Measurements from ENCODE around the gene MSL1.

MSL1 gene

DNA sequence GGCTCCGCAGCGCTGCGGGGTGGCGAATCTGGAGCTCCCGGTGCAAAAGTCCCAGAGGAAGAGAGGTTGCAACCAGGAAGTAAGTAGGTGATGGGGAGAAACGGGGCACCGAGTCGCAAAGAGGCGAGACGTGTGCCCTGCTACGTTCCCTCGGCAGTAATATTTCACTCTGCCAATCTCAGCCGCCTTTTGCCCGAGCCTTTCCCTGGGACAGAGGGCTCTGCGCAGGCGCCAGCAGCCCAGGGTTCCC is 21.4 kb upstream of the MSL1 start, which contains the start of gene NR1D1:
Gene NR1D1 (minus strand): TSS at position 171 of the 250 bp plus-strand sequence. CDS start 495 bp downstream, outside the sequence.
- H3K27ac ChIP-seq (ENCODE audit: low read length) = peak within 1 kb of the TSS; percentile 94
- H3K9me3 ChIP-seq (ENCODE audit: control insufficient read depth in 2 of 2, low read length in 2 of 2) = no peaks in the 10 kb centered on the region
- H3K9ac ChIP-seq (ENCODE audit: low read length in 2 of 2) = peak within 1 kb of the TSS; percentile 90 to 92
- no peaks in the 10 kb centered on the region for H3K27me3 ChIP-seq (ENCODE audit: control insufficient read depth in 1 of 2, insufficient read depth in 2 of 2, low read length in 2 of 2)
- H3K4me1 ChIP-seq (ENCODE audit: control insufficient read depth, insufficient read depth, low read length) = peaks cover 73% of the 10 kb centered on the region
- H3K4me3 ChIP-seq (ENCODE audit: low read length in 2 of 2) = peak within 1 kb of the TSS; percentile 99 to 100
- H3K36me3 ChIP-seq (ENCODE audit: control insufficient read depth in 2 of 2, insufficient read depth in 2 of 2, low read length in 2 of 2) = peaks cover 23 to 25% of the 10 kb centered on the region in 2 donors

DNA sequence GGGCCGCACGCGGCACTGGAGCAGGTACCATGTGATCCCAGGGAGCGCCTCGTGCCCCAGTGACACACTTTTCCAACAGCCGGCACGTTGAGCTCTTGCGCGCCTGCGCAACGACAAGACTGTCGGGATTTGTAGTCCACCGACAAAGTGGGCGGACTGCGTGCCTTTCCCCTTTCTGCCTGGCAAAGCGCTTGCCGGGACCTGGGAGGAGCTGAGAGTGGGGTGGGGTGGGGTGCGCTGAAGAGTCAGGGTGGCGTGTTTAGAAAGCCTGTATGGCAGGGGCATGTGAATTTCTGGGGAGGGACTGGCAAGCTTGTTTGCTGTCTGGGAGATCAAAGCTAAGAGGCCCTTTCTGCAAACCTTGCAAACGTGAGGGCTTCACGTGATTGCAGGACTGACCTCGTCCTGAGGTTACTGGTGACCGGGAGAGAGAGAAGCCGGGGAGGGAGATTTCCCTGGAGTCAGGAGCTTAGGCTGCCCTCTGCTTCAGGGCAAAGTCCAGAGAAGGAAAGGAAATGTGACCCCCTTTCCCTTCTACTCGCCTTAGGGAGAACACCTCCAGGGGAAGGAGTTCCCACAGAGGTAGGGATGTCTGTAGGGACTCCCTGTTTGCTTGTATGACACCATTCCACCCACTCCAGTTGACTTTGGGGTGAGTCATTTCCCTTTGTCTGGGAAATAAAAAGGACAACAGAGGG is 21.0 kb upstream of the MSL1 start:
- Histone ChIP-seq H3K36me3 (ENCODE audit: control insufficient read depth in 2 of 2, insufficient read depth in 2 of 2, low read length in 2 of 2) (peaks cover 18 to 22% of the 10 kb centered on the region in 2 donors), H3K27ac (ENCODE audit: low read length) (peak overlapping the region; percentile 94), H3K4me1 (ENCODE audit: control insufficient read depth, insufficient read depth, low read length) (peaks cover 74% of the 10 kb centered on the region), H3K9me3 (ENCODE audit: control insufficient read depth in 2 of 2, low read length in 2 of 2) (no peaks in the 10 kb centered on the region), H3K9ac (ENCODE audit: low read length in 2 of 2) (peak overlapping the region; percentile 62 to 69), H3K4me3 (ENCODE audit: low read length in 2 of 2) (peak overlapping the region; percentile 99 to 100), H3K27me3 (ENCODE audit: control insufficient read depth in 1 of 2, insufficient read depth in 2 of 2, low read length in 2 of 2) (no peaks in the 10 kb centered on the region)

DNA sequence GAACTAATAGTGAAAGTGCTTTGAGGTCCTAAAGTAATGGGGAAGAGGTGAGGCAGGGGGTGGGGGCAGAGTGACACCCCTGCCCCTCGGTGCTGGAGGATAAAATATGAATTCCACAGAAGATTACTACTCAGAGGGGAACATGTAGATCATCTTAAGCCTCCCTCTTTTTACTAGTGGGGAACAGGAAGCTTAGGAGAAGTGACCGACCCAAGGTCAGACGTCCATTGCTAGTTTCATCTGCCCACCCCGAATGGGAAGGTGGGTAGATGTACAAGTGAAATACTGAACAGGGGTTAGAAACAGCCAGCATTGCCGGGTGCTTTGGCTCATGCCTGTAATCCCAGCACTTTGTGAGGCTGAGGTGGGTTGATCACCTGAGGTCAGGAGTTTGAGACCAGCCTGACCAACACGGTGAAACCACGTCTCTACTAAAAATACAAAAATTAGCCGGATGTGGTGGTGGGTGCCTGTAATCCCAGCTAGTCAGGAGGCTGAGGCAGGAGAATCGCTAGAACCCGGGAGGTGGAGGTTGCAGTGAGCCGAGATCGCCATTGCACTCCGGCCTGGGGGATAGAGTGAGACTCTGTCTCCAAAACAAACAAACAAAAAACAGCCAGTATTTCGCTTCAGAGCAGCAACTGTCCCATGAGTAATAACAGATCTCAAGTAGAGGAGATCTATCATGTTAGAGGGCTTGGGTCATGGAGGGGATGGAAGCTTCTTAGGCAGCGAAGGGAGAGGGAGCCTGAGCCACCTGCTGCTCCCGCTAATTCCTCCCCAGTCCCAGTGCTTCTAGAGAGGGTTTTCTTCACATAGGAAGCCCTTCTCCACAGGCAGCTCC is 20.2 kb upstream of the MSL1 start:
- Histone ChIP-seq H3K9ac (ENCODE audit: low read length in 2 of 2) (peak overlapping the region; percentile 62 to 69), H3K9me3 (ENCODE audit: control insufficient read depth in 2 of 2, low read length in 2 of 2) (no peaks in the 10 kb centered on the region), H3K36me3 (ENCODE audit: control insufficient read depth in 2 of 2, insufficient read depth in 2 of 2, low read length in 2 of 2) (peaks cover 11 to 15% of the 10 kb centered on the region in 2 donors), H3K4me1 (ENCODE audit: control insufficient read depth, insufficient read depth, low read length) (peaks cover 74% of the 10 kb centered on the region), H3K4me3 (ENCODE audit: low read length in 2 of 2) (peak overlapping the region; percentile 99 to 100), H3K27me3 (ENCODE audit: control insufficient read depth in 1 of 2, insufficient read depth in 2 of 2, low read length in 2 of 2) (no peaks in the 10 kb centered on the region), H3K27ac (ENCODE audit: low read length) (peak overlapping the region; percentile 94)

DNA sequence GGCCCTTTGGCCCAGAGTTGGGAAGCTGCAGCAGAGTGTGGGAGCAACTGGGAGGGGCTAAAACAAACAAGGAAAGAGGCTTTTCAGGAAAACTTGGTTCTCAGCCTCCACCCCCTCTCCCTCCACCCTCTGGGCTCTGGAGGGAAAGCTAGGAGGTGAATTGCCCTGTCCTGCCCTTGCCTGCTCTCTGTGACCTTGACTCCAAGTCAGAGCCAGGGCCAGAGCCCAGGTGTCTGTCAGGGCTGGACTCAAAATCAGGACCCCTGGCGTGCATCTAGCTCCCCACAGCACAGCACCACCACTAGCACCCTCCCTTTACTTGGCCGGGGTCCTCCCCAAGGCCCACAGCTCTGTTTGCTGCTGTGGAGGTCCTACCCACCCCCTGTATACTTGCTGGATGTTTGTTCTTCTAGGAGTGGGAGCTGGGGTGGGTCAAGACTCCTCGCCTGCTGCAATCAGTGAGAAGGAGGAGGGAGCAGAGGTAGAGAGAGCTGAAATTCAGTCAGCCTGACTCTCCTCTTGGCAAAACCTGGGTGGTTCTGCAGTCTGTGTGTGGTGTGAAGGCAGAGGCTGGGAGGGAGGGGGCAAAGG is 18.6 kb upstream of the MSL1 start:
- H3K36me3 ChIP-seq (ENCODE audit: control insufficient read depth in 2 of 2, insufficient read depth in 2 of 2, low read length in 2 of 2) = peaks cover 0 to 3% of the 10 kb centered on the region in 2 donors
- H3K9ac ChIP-seq (ENCODE audit: low read length in 2 of 2) = peak overlapping the region; percentile 31 to 42
- peaks cover 74% of the 10 kb centered on the region for H3K4me1 ChIP-seq (ENCODE audit: control insufficient read depth, insufficient read depth, low read length)
- peak overlapping the region in 1 of 2 donors; percentile 17 for H3K4me3 ChIP-seq (ENCODE audit: low read length in 2 of 2)
- no peaks in the 10 kb centered on the region for H3K9me3 ChIP-seq (ENCODE audit: control insufficient read depth in 2 of 2, low read length in 2 of 2)
- H3K27me3 ChIP-seq (ENCODE audit: control insufficient read depth in 1 of 2, insufficient read depth in 2 of 2, low read length in 2 of 2) = no peaks in the 10 kb centered on the region
- H3K27ac ChIP-seq (ENCODE audit: low read length) = peak overlapping the region; percentile 66

DNA sequence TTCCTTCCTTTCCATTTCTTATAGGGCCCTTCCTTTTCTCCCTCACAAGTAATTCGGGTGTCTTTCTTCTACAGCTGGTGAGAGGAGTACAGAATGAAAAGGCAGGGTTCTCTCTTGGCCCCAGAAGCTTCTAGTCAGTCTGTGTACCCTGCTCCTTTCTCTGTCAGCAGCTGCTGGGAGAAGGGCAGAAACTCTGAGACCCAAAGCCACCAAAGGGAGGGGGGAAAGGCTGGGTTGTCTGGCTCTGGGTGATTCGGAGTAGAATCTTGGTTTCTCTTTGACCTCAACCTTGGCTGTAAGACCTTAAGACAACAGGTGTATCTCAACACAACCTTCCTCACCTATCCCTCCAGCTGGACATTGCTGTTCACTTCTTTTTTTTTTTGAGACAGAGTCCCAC is 18.1 kb upstream of the MSL1 start:
- peaks cover 74% of the 10 kb centered on the region for H3K4me1 ChIP-seq (ENCODE audit: control insufficient read depth, insufficient read depth, low read length)
- H3K36me3 ChIP-seq (ENCODE audit: control insufficient read depth in 2 of 2, insufficient read depth in 2 of 2, low read length in 2 of 2) = no peaks in the 10 kb centered on the region
- no peaks in the 10 kb centered on the region for H3K9me3 ChIP-seq (ENCODE audit: control insufficient read depth in 2 of 2, low read length in 2 of 2)
- H3K27ac ChIP-seq (ENCODE audit: low read length) = peak overlapping the region; percentile 66
- H3K4me3 ChIP-seq (ENCODE audit: low read length in 2 of 2) = peak overlapping the region in 1 of 2 donors; percentile 17
- no peaks in the 10 kb centered on the region for H3K27me3 ChIP-seq (ENCODE audit: control insufficient read depth in 1 of 2, insufficient read depth in 2 of 2, low read length in 2 of 2)
- H3K9ac ChIP-seq (ENCODE audit: low read length in 2 of 2) = peak overlapping the region; percentile 31 to 42

DNA sequence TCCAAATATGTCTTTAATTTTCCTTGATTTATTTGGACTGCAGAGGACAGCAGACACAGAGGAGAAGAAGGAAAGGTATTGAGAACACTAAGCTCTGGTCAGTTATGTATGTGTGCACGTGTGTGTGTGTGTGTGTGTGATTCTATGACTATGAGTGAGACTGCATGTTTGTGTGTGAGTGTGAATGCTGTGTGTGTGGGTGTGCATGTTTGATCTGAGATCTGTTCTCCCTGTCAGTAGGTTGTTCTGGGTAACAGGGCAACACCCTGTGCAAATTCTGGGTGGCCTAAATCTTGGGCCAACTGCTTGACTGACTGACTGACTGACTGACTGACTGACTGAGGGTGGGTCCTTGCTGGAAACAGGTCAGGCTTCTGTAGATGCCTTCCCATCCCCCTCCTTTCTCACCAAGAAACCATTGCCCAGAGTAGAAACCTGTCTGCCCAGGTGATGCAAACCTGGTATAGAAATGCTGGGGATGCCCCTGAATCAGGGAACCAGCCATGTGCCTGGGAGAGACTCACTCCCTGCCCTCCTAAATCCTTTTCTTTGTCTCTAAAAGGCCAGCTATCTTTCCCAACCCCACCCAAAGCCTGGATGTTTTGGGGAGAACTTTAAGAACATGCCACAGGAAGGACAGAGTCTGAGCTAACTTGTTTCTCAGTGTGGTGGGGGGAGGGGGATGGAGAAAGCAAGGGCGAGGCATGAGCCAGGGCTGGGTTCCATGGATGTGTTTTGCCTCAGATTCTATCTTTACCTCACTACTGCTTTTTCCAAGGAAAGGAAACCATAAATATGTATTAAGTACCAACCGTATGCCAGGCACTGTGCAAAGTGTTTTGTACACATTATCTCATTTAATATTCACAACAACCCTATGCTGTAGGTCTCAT is 16.9 kb upstream of the MSL1 start:
- no peaks in the 10 kb centered on the region for H3K9me3 ChIP-seq (ENCODE audit: control insufficient read depth in 2 of 2, low read length in 2 of 2)
- peak overlapping the region; percentile 1 to 5 for H3K9ac ChIP-seq (ENCODE audit: low read length in 2 of 2)

DNA sequence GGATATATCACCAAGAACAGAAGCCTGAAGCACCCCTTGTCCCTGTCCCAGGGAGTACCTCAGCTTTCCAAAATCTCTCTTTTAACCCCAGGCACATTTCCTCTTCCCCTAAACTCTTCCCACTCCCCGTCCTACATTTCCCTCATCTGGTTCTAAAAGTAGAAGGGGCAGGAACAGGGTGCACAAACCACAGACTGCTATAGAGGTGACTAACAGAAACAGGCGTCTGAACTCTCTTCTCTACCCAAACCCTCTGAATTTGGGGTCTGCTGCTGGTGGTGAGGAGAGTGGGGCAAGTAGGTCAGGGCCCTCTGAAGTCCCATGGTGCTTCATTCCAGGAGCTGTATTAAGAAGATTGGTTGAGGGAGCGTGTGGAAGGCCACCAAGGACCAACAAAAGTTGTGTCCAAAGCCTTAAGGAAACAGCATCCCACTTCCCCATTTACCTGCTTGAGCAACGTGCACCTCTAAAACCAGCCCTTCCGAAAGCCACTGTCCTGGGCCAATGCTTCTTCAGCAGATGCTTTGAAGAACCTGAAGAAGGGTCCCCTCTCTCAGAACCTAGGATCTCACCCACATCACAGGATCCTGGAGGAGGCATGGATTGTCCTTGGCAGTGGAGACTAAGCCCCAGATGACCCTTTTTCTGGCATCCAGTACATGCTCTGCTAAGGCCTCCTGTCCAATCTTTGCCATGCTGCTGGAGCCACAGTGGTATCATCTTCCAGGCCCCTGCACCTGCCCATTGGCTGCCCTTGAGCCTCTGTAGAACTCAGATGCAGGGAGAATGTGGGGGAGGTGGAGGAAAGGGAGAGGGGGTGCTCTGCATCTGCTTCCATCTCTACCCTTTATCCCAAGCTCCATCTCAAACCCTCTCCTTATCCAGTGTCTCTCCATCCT is 15.7 kb upstream of the MSL1 start:
- Histone ChIP-seq H3K27ac (ENCODE audit: low read length) (peak overlapping the region; percentile 97), H3K4me1 (ENCODE audit: control insufficient read depth, insufficient read depth, low read length) (peaks cover 88% of the 10 kb centered on the region), H3K27me3 (ENCODE audit: control insufficient read depth in 1 of 2, insufficient read depth in 2 of 2, low read length in 2 of 2) (no peaks in the 10 kb centered on the region), H3K4me3 (ENCODE audit: low read length in 2 of 2) (peak overlapping the region; percentile 49 to 52), H3K36me3 (ENCODE audit: control insufficient read depth in 2 of 2, insufficient read depth in 2 of 2, low read length in 2 of 2) (no peaks in the 10 kb centered on the region), H3K9ac (ENCODE audit: low read length in 2 of 2) (peak overlapping the region in 1 of 2 donors; percentile 47), H3K9me3 (ENCODE audit: control insufficient read depth in 2 of 2, low read length in 2 of 2) (no peaks in the 10 kb centered on the region)

More for the DNA sequence above, 16.9 kb upstream of the MSL1 start:
- H3K27me3 ChIP-seq (ENCODE audit: control insufficient read depth in 1 of 2, insufficient read depth in 2 of 2, low read length in 2 of 2) = no peaks in the 10 kb centered on the region
- H3K4me3 ChIP-seq (ENCODE audit: low read length in 2 of 2) = peak overlapping the region; percentile 1 to 44
- H3K27ac ChIP-seq (ENCODE audit: low read length) = peak overlapping the region; percentile 53
- H3K4me1 ChIP-seq (ENCODE audit: control insufficient read depth, insufficient read depth, low read length) = peaks cover 80% of the 10 kb centered on the region
- no peaks in the 10 kb centered on the region for H3K36me3 ChIP-seq (ENCODE audit: control insufficient read depth in 2 of 2, insufficient read depth in 2 of 2, low read length in 2 of 2)

DNA sequence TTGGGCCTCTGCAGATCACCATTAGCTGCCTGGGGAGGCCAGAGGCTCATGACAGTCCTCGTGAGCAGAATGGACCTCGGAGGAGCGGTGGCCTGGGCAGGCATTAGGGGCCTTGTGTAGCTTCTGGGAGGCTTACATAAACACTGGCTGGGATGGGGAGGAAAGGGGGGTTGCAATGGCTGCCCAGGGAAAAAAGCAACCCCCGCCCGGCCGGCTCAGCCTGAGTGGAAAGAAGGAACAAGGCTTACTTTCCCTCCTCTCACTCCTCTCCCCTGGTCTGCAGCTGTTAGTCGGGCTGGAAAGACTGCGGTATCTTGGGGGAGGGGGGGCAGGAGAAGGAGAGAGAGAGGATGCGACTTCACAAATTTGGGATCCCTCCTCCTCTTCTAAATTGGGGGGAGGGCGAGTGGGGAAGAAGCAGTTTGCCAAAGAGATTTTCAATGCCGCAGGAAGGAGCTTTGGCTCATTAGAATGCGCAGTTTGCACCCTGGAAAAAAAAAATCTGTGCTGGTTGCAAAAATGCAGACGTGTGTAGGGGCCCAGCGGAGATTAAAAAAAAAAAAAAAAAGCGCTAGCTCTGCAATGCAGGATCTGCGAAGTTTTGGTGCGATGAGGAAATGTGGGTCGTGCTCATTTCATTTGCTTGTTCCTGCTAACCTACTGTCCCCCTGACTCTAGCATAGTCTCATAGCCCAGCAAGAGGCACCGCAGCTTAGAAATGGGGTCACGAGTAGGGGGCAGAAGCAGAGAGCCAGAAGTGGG is 14.8 kb upstream of the MSL1 start:
- peak overlapping the region; percentile 49 to 52 for H3K4me3 ChIP-seq (ENCODE audit: low read length in 2 of 2)
- peaks cover 92% of the 10 kb centered on the region for H3K4me1 ChIP-seq (ENCODE audit: control insufficient read depth, insufficient read depth, low read length)
- no peaks in the 10 kb centered on the region for H3K9me3 ChIP-seq (ENCODE audit: control insufficient read depth in 2 of 2, low read length in 2 of 2)

DNA sequence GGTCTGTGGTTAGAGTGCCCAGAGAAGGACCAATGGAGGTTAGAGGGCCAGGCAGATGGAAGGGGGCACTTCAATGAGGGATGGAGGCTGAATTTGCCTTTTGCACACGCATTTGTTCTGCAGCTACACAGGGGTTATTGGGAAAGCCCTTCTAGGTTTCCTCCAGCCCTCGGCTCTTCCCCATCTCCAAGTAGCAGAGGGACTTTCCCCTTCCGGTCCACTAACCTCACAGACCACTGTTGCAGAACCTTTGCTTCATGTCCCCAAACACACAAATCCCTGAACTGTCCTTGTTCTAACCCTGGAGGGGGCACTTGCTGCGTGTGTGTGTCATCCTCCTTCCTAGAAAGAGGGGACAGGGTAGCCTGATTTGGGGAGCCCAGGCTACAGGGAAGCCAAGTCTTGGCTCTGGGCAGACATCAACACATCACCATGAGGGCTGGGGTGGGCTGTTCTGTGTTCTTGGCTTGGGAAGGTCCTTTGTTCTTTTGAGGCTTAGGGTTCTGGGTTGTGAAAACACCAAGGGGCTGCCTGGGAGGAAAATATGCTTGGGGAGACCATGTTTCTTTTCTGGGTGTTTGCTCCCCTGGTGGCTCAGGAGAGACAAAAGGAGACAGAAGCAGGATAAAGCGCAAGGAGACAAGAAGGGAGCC is 14.1 kb upstream of the MSL1 start:
- Histone ChIP-seq H3K9me3 (ENCODE audit: control insufficient read depth in 2 of 2, low read length in 2 of 2) (no peaks in the 10 kb centered on the region), H3K27ac (ENCODE audit: low read length) (peak overlapping the region; percentile 97), H3K27me3 (ENCODE audit: control insufficient read depth in 1 of 2, insufficient read depth in 2 of 2, low read length in 2 of 2) (no peaks in the 10 kb centered on the region), H3K4me1 (ENCODE audit: control insufficient read depth, insufficient read depth, low read length) (peaks cover 99% of the 10 kb centered on the region), H3K4me3 (ENCODE audit: low read length in 2 of 2) (peak overlapping the region; percentile 49 to 52), H3K36me3 (ENCODE audit: control insufficient read depth in 2 of 2, insufficient read depth in 2 of 2, low read length in 2 of 2) (no peaks in the 10 kb centered on the region), H3K9ac (ENCODE audit: low read length in 2 of 2) (peak overlapping the region; percentile 50 to 72)

More for the DNA sequence above, 14.8 kb upstream of the MSL1 start:
- Histone ChIP-seq H3K27ac (ENCODE audit: low read length) (peak overlapping the region; percentile 97), H3K36me3 (ENCODE audit: control insufficient read depth in 2 of 2, insufficient read depth in 2 of 2, low read length in 2 of 2) (no peaks in the 10 kb centered on the region), H3K9ac (ENCODE audit: low read length in 2 of 2) (peak overlapping the region in 1 of 2 donors; percentile 72), H3K27me3 (ENCODE audit: control insufficient read depth in 1 of 2, insufficient read depth in 2 of 2, low read length in 2 of 2) (no peaks in the 10 kb centered on the region)

Measured in stomach smooth muscle (tissue), 2 donors.